Diencephalon (tissue), 1 donor: ENCODE results near the gene NR1H3. TPM values are rescaled to one million over a fixed set of nuclear protein-coding genes. Genes with fewer than 3 reads are reported as not detected.

ENCODE experiments used
- total RNA-seq: library from RNA; depleted of rRNA; stranded (reverse); fragments of >200 nt; gene quantifications from one replicate; pipeline ENCODE4 v1.2.3, GENCODE V29; 2014

NR1H3 gene
- 11.5 TPM for total RNA-seq

DNA sequence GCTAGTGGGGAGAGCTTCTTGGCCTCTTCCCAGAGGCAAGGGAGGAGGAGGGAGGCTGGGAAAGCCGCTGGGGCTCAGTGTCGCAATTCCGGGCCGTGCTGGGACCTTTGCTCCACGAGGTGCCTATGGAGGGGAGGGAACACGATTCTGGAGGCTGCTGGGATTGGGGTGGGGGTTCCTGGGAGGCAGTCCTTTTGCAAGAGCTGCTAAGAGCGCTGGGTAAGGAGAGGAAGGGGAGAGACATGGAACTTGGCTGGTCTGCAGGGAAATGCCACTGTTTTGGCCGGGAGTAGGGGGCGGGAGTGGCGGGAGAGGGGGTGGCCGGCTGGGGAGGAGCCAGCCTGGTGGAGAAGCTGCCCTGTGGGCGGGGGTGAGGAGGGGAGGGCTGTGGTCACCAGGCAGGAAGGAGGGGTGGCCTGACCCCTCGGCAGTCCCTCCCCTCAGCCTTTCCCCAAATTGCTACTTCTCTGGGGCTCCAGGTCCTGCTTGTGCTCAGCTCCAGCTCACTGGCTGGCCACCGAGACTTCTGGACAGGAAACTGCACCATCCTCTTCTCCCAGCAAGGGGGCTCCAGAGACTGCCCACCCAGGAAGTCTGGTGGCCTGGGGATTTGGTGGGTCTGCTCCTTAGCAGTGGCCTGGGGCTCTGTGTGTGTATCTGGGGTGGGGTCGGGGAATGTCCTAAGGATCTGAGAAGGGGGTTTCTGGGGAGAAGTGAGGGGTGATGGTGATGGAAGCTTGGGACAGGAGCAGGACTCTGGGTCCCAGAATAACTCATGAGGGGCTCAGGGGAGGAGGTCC is at the start of gene NR1H3:
NR1H3 (plus strand) TSS at position 480 of the 800 bp plus-strand sequence. CDS start 1,221 bp downstream, outside the sequence.

DNA sequence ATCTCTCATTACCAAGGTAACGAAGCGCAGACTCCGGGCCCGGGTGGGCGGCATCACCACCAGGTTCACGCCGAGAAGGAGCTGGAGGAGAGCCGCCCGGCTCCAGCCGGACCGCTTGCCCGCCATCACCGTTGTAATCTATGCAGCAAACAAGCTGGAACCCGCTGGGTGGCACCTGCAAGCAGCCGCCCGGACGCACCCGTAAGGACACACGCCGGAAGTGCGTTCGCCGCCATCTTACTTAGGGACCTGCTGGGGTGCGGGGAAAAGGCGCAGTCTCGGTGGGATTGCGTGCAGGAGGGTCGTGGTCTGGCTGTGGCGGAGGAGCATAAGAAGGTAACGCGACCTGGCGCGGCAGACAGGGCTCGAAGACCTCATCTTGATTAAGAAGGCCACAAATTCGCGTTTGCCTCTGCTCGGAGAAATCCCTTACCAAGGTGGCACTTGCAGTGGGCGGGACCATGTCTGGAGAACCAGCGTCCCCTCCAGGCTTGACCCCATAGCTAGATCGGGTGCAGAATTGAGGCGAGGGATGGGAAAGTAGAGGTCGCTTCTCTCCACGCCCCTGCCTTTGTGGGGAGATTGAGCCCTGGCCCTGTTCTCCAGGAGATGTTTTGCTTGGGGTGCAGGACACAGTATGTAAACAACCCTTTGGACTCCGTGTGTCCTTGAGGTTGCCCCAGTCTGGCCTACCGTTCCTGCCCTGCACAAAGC is 9.0 kb upstream of the NR1H3 start, which contains the start of gene ACP2:
ACP2 (minus strand) TSS at position 151 of the 714 bp plus-strand sequence; CDS start at position 126, 25 bp downstream.

GRCh38 chr11:47269829-47270305 is 12.1 kb downstream of the NR1H3 start, which contains the start of gene MADD:
Gene MADD, plus strand, starts transcription at chr11:47270133.

Other genes with a start within 250 kb of the NR1H3 start
- gene ARFGAP2, start 81.1 kb upstream of the NR1H3 start, total RNA-seq: 117 TPM
- gene PACSIN3, start 71.6 kb upstream of the NR1H3 start, total RNA-seq: 3.5 TPM
- 3.7 TPM for gene DDB2, start 43.0 kb upstream of the NR1H3 start, total RNA-seq
- 43.1 TPM for gene ACP2, start 9.2 kb upstream of the NR1H3 start, total RNA-seq
- gene MADD, start 12.1 kb downstream of the NR1H3 start, total RNA-seq: 89.0 TPM
- gene MYBPC3, start 94.7 kb downstream of the NR1H3 start, total RNA-seq: not detected
- 1.8 TPM for gene SPI1, start 120.6 kb downstream of the NR1H3 start, total RNA-seq
- gene SLC39A13, start 150.6 kb downstream of the NR1H3 start, total RNA-seq: 12.5 TPM
- 108 TPM for gene PSMC3, start 168.4 kb downstream of the NR1H3 start, total RNA-seq
- not detected for gene RAPSN, start 191.1 kb downstream of the NR1H3 start, total RNA-seq